Large intestine (tissue), 3 donors: Measurements from ENCODE around the gene MED16. TPM values are rescaled to one million over a fixed set of nuclear protein-coding genes. Genes with fewer than 3 reads are reported as not detected.
"Not testable (repeated sequence)": the region's sequence is repeated elsewhere in the genome, so short reads cannot be mapped to it uniquely, and the experiment has no call there.

Experiments used
- DNase-seq, 2 donors: peaks; one replicate each; pipeline versions ENCODE4 v3.0.0 to v3.0.0-alpha.2; 2013
- H3K27ac ChIP-seq: one replicate; pipeline ENCODE4 v1.5.1; 2013; ENCODE audit warnings: low read length
- H3K27me3 ChIP-seq: 2 replicates; pipeline ENCODE4 v1.6.1; 2013; ENCODE audit warnings: low read length; ENCODE audit not compliant: control insufficient read depth, insufficient read depth
- H3K36me3 ChIP-seq: 2 replicates; pipeline ENCODE4 v1.6.1; 2013; ENCODE audit warnings: low read length; ENCODE audit not compliant: control insufficient read depth, insufficient read depth
- H3K4me1 ChIP-seq: one replicate; pipeline ENCODE4 v1.6.1; 2013; ENCODE audit warnings: low read length; ENCODE audit not compliant: control insufficient read depth, insufficient read depth
- H3K4me3 ChIP-seq: one replicate; pipeline ENCODE4 v1.5.1; 2013; ENCODE audit warnings: low read length
- H3K9me3 ChIP-seq: one replicate; pipeline ENCODE4 v1.6.1; 2013; ENCODE audit warnings: mild to moderate bottlenecking, low read depth, low read length, moderate library complexity; ENCODE audit not compliant: control insufficient read depth
- WGBS: methylation state at CpG from one replicate; pipeline ENCODE4 v1.1.5; 2013; ENCODE audit warnings: low lambda C conversion rate; ENCODE audit not compliant: insufficient coverage; 5-methylcytosine and 5-hydroxymethylcytosine counted together
- polyA plus RNA-seq: library from polyadenylated mRNA; unstranded; fragments of 120-200 nt; gene quantifications from one replicate; pipeline ENCODE4 v1.2.1, GENCODE V29; 2013

MED16 gene
- polyA plus RNA-seq, 1 donor: 41.7 TPM

DNA sequence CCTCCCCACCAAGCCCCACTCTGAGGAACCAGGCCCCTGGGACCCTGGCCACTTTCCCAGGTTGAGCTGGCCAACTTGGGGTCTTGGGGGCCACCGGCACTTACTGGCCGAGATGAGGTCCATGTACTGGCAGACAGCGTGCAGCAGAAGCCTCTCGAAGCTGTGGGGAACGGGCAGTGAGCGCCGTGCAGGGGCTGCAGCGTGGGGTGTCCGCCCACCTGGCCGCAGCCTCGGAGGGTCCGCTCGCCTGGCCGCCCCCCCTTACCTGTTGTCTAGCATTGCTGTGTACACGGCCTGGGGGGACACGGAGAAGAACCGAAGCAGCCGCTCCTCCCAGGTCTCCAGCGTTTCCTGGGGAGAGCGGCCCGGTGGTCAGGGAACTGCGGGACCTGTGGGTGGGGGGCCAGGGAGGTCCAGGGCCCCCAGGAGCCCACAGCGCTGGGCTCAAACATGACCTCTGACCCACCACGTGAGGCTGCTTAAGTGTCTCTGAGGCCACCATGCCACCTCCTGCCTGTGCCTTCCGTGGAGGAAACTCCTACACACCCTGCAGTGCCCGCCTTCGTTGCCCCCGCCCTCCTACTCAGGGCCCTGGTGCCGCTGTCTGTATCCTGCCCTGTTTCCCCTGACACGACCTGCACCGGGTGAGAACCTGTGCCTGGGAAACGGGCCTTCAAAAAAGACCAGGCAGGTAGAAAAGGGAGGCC is 6.5 kb upstream of the MED16 start:
- no peak for DNase-seq
- Histone ChIP-seq H3K4me3 (no peak overlapping the region), H3K4me1 (no peaks in the 10 kb centered on the region), H3K27ac (no peak overlapping the region), H3K9me3 (peaks cover 4% of the 10 kb centered on the region), H3K36me3 (peaks cover 34% of the 10 kb centered on the region), H3K27me3 (no peaks in the 10 kb centered on the region)
- WGBS: no CpG with 5 or more reads among the region's 32 CpGs

DNA sequence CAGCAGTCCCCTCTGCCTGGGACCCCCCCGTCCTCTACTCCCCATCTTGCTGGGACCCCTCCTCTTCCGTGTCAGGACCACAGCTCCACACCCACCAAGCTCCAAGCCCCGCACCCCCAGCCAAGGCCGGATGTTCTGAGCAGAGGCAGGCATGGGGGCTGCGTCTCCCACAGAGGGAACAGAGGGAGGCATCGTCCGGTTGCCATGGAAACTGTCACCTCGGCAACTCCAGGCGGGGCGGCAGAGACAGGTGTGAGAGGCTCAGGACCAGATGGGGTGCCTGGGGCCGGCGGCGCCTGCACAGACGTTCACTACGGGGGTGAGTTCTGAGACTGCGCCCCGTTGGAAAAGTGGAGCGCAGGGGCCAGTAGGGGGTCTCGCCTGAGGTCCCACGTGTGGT is 5.7 kb upstream of the MED16 start:
- no peak for DNase-seq
- H3K27ac ChIP-seq: no peak overlapping the region
- H3K4me1 ChIP-seq: no peaks in the 10 kb centered on the region
- H3K36me3 ChIP-seq: peaks cover 34% of the 10 kb centered on the region
- H3K9me3 ChIP-seq: peaks cover 4% of the 10 kb centered on the region
- no CpG with 5 or more reads among the region's 20 CpGs for WGBS
- no peak overlapping the region for H3K4me3 ChIP-seq
- H3K27me3 ChIP-seq: no peaks in the 10 kb centered on the region

DNA sequence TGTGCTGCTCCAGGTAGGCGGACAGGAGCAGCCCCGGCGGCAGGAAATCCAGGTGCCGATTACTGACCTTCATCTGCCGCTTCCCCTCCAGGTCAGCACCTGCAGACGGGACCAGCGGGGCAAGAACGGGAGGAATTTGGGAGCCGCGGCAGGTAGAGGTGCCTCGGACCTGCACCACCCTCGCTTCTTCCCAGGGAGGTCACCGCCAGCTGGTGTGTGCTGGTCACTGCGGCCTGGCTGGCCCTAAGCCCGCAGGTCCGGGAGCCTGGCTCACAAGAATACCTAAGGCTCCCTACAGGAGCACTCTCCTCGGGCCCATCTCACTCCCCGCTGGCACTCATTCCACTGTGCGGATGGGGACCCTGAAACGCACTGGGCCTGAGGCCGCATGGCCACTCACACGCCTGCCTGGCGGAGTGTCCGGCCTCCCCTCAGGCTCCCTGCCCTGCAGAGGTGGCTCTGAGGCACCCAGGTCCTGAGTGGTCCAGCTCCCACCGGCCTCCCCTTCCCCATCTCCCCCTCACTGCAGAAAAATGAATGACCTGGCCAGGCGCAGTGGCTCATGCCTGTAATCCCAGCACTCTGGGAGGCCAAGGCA is 4.6 kb upstream of the MED16 start:
- WGBS: no CpG with 5 or more reads among the region's 26 CpGs
- no peak for DNase-seq
- no peaks in the 10 kb centered on the region for H3K4me1 ChIP-seq
- no peaks in the 10 kb centered on the region for H3K27me3 ChIP-seq
- no peak overlapping the region for H3K4me3 ChIP-seq
- peaks cover 4% of the 10 kb centered on the region for H3K9me3 ChIP-seq
- no peak overlapping the region for H3K27ac ChIP-seq
- H3K36me3 ChIP-seq: peaks cover 34% of the 10 kb centered on the region

DNA sequence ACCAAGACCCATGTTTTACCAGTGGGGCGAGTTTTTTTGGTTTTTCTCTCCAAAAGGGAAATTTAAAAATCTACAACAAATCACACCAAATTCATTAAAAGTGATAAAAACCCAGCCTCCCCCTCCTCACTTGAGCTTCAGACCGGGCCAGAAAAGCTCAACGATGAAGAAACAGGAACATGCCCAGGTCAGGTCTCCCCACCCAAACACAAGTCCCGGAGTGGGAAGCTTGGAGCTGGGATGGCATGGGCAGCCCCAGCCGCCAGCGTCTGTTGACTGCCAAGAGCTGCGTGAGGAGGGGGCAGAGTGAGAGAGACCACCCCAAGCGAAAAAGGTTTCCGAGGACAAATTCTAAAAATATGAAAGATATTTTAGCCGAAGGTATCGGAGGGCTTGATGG is 4.0 kb upstream of the MED16 start:
- Histone ChIP-seq H3K27me3 (no peaks in the 10 kb centered on the region), H3K4me3 (no peak overlapping the region), H3K27ac (no peak overlapping the region), H3K36me3 (peaks cover 32% of the 10 kb centered on the region), H3K9me3 (peaks cover 4% of the 10 kb centered on the region), H3K4me1 (peaks cover 2% of the 10 kb centered on the region)
- 100% methylated on average over 3 of the region's 11 CpGs for WGBS
- DNase-seq: no peak

DNA sequence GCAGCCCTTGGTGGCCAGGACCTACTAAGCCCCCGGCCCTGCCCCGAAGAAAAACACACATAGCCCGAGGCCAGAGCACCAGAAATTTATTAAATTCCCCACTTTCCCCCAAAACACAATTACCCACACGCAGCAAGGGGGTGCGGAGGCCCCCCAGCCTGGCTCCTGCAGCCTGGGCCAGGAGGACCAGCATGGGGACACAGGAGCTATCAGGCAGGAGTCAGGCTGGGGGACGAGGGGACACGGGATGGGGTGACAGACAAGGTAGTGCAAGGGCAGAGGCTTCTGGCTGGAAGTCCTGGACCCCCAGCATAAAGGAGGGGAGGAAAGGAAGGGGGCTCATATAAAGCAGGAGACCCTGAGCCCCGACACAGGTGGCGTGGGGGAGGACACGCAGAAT is 3.4 kb upstream of the MED16 start:
- Histone ChIP-seq H3K4me1 (peaks cover 5% of the 10 kb centered on the region), H3K27ac (no peak overlapping the region), H3K9me3 (peaks cover 4% of the 10 kb centered on the region), H3K4me3 (no peak overlapping the region), H3K27me3 (no peaks in the 10 kb centered on the region), H3K36me3 (peaks cover 27% of the 10 kb centered on the region)
- no CpG with 5 or more reads among the region's 10 CpGs for WGBS
- no peak for DNase-seq

DNA sequence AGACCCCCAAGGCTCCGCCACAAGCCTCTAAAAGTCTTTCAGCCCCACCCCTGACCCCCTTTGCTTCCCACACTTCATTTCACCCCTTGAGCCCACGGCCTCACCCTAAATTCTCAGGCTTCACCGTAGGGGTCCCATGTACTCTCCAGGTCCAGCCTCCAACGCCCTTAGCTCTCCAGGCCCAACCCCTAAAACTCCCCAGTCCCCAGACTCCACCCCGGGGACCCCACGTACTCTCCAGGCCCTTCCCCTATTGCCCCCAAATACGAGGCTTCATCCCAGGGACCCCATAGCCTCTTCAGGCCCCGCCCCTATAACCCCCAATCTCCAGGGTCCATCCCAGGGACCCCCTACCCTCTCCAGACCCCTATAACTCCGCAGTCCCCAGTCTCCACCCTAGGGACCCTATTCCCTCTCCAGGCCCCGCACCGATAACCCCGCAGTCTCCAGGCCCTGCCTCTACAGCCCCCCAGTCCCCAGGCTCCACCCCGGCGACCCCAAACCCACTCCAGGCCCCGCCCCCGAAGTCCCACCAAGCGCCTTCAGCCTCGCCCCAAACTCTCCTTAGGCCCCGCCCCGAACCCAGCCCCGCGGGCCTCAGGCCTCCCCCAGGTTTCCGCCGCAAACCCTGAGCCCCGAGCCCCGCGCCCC is 619 bp downstream of the MED16 start:
- H3K4me3 ChIP-seq: peak overlapping the region; percentile 88
- peaks cover 34% of the 10 kb centered on the region for H3K36me3 ChIP-seq
- DNase-seq: no peak

DNA sequence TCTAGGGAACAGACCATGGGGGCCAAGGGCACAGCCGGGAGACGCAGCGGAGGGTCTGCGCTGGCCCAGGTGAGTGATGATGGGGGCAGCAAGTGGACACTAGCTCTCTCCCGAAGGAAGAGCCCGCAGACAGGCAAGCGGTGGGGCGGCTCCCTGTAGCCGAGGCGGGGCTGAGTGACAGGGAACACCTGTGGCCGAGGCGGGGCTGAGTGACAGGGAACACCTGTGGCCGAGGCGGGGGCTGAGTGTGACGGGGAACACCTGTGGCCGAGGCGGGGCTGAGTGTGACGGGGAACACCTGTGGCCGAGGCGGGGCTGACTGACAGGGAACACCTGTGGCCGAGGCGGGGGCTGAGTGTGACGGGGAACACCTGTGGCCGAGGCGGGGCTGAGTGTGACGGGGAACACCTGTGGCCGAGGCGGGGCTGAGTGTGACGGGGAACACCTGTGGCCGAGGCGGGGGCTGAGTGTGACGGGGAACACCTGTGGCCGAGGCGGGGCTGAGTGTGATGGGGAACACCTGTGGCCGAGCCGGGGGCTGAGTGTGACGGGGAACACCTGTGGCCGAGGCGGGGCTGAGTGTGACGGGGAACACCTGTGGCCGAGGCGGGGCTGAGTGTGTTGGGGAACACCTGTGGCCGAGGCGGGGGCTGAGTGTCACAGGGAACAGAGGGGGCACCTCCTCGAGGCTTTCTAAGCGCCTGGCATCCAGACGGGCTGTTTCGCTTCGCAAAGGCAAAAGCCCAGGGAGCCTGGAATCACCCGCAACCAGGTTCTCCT is 1.4 kb downstream of the MED16 start:
- no CpG with 5 or more reads among the region's 50 CpGs for WGBS
- Histone ChIP-seq H3K4me1 (peaks cover 11% of the 10 kb centered on the region), H3K27ac (peak overlapping the region; percentile 77), H3K36me3 (peaks cover 28% of the 10 kb centered on the region), H3K4me3 (peak overlapping the region; percentile 88)
- H3K9me3 ChIP-seq, H3K27me3 ChIP-seq: not testable (repeated sequence)
- peak in 1 of 2 donors; percentile 45 for DNase-seq

More for the DNA sequence above, 619 bp downstream of the MED16 start:
- H3K27me3 ChIP-seq: no peaks in the 10 kb centered on the region
- no CpG with 5 or more reads among the region's 27 CpGs for WGBS
- no peaks in the 10 kb centered on the region for H3K9me3 ChIP-seq
- H3K27ac ChIP-seq: peak overlapping the region; percentile 77
- H3K4me1 ChIP-seq: peaks cover 11% of the 10 kb centered on the region

DNA sequence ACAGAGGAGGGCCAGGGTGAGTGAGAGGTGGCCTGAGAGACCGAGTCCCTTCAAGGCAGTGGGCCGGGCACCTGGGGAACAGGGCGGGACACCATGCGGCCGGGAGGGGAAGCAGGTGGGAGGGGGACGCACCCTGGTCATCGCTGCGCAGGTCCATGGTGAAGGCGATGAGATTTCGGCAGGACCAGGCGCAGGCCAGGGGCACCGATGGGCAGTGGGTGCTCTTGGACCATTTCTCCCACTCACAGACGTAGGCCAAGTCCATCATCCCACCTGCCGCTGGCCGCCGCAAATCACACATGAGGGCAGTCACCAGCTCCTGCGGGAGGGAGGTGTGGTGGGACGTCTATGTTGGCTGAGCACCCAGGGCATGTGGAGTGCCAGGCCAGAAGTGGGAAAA is 2.2 kb downstream of the MED16 start:
- no peak for DNase-seq
- no CpG with 5 or more reads among the region's 18 CpGs for whole genome bisulfite sequencing
- no peaks in the 10 kb centered on the region for H3K27me3 ChIP-seq
- peaks cover 36% of the 10 kb centered on the region for H3K36me3 ChIP-seq
- H3K27ac ChIP-seq: no peak overlapping the region
- no peak overlapping the region for H3K4me3 ChIP-seq
- H3K4me1 ChIP-seq: peaks cover 11% of the 10 kb centered on the region
- no peaks in the 10 kb centered on the region for H3K9me3 ChIP-seq

DNA sequence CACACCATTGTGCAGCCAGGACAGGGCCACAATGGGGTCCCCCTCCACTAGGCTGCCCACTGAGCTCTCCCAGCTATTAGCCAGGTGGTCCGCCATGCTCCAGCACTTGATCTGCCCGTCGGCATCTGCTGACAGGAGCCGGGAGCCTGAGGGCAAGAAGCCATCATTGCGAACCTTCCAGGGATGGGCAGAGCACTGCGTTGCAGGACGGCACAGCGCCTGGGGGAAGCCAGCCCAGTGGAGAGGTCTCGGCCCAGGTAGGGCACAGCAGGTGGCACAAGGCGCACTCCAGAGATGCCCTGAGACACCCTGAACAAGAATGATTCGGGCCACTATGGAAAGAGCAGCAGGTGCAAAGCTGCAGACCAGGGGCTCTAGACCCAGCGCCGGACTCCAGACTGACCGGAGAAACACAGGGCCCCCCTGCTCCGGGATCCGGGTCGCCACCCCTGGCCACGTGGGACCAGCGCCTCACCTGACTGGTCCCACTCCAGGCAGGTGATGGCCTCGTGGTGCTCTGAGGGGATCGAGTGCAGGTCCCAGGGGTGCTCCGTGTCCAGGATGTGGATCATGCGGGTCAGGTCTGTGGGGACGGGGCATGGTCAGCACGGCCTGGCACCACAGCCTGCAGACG is 3.2 kb downstream of the MED16 start:
- Histone ChIP-seq H3K4me1 (peaks cover 11% of the 10 kb centered on the region), H3K27ac (no peak overlapping the region), H3K27me3 (no peaks in the 10 kb centered on the region), H3K9me3 (no peaks in the 10 kb centered on the region), H3K4me3 (no peak overlapping the region), H3K36me3 (peaks cover 45% of the 10 kb centered on the region)
- DNase-seq: no peak
- WGBS: no CpG with 5 or more reads among the region's 26 CpGs
